Fibroblast of lung (primary cell): ENCODE measurements around the gene PKD1.

Experiments used
- EZH2 ChIP-seq: IDR thresholded peaks from 2 replicates; pipeline ENCODE4 v1.5.1; 2012; ENCODE audit warnings: low read length, control low read depth, mild to moderate bottlenecking; ENCODE audit errors: missing control alignments
- TF ChIP-seq, protein P1 (sequence below), 2 donors: IDR thresholded peaks in 1 of 2; conservative IDR thresholded peaks in 1 of 2; 1 replicate in 1 of 2; 2 replicates in 1 of 2; pipeline ENCODE4 v1.5.1; 2011 to 2012; ENCODE audit warnings: low read length in 2 of 2, control low read depth in 1 of 2, inconsistent platforms in 1 of 2, low read depth in 1 of 2, mild to moderate bottlenecking in 1 of 2

GRCh38 chr16:2179107-2179501, 43.4 kb upstream of the PKD1 start:
- TF ChIP-seq, protein P1, sequence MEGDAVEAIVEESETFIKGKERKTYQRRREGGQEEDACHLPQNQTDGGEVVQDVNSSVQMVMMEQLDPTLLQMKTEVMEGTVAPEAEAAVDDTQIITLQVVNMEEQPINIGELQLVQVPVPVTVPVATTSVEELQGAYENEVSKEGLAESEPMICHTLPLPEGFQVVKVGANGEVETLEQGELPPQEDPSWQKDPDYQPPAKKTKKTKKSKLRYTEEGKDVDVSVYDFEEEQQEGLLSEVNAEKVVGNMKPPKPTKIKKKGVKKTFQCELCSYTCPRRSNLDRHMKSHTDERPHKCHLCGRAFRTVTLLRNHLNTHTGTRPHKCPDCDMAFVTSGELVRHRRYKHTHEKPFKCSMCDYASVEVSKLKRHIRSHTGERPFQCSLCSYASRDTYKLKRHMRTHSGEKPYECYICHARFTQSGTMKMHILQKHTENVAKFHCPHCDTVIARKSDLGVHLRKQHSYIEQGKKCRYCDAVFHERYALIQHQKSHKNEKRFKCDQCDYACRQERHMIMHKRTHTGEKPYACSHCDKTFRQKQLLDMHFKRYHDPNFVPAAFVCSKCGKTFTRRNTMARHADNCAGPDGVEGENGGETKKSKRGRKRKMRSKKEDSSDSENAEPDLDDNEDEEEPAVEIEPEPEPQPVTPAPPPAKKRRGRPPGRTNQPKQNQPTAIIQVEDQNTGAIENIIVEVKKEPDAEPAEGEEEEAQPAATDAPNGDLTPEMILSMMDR (conservative IDR thresholded peaks at IDR 0.05 in 1 of 2, IDR thresholded peaks at IDR 0.05 in 1 of 2; ENCODE audit: low read depth in 1 of 2, low read length in 2 of 2), result no peak
- TF ChIP-seq EZH2, result no peak
